Gastroesophageal sphincter (tissue), 4 donors: ENCODE data around the gene ARHGAP28. TPM values are rescaled to one million over a fixed set of nuclear protein-coding genes. Genes with fewer than 3 reads are reported as not detected.

Experiments
- ATAC-seq: fragments of 150-250 bp; one replicate; pipeline ENCODE4 v1.9.1; 2016; ENCODE audit warnings: mild to moderate bottlenecking, moderate library complexity
- H3K27ac ChIP-seq, 4 donors: fragments of 200-600 bp; sonication (generic) in 3 of 4; 1 replicate in 3 of 4; 2 replicates in 1 of 4; pipeline ENCODE4 v1.5.1; 2016 to 2019
- H3K27me3 ChIP-seq: fragments of 200-600 bp; sonication (generic); one replicate; pipeline ENCODE4 v1.5.1; 2019
- H3K36me3 ChIP-seq, 2 donors: fragments of 200-600 bp; sonication (generic); one replicate each; pipeline ENCODE4 v1.5.1; 2019; ENCODE audit warnings: control low read depth in 1 of 2
- H3K4me1 ChIP-seq, 3 donors: fragments of 200-600 bp; sonication (generic); 1 replicate in 2 of 3; 2 replicates in 1 of 3; pipeline ENCODE4 v1.5.1; 2016 to 2019; ENCODE audit warnings: control low read depth in 2 of 3
- H3K4me3 ChIP-seq, 2 donors: fragments of 200-600 bp; sonication (generic); one replicate each; pipeline ENCODE4 v1.5.1; 2019; ENCODE audit warnings: mild to moderate bottlenecking in 1 of 2, moderate library complexity in 1 of 2
- H3K9me3 ChIP-seq, 3 donors: fragments of 200-600 bp; sonication (generic); one replicate each; pipeline ENCODE4 v1.5.1; 2017 to 2019; ENCODE audit warnings: control low read depth in 2 of 3
- CTCF ChIP-seq, 4 experiments: fragments of 200-600 bp in 2 of 4; fragments of 450-650 bp in 2 of 4; sonication (generic) in 1 of 4; IDR thresholded peaks; one replicate each; pipeline ENCODE4 v1.5.1; 2017 to 2019; ENCODE audit warnings: antibody characterized with exemption in 4 of 4, mild to moderate bottlenecking in 2 of 4, moderate library complexity in 2 of 4
- EP300 ChIP-seq: sonication (generic); formaldehyde crosslinking; IDR thresholded peaks from one replicate; pipeline ENCODE4 v1.6.1; 2017; ENCODE audit warnings: antibody characterized with exemption, mild to moderate bottlenecking
- POLR2A ChIP-seq, 2 donors: fragments of 450-650 bp; IDR thresholded peaks; one replicate each; pipeline ENCODE4 v1.6.1; 2017; ENCODE audit warnings: antibody characterized with exemption in 2 of 2, mild to moderate bottlenecking in 2 of 2, moderate library complexity in 1 of 2
- POLR2AphosphoS5 ChIP-seq: sonication (generic); formaldehyde crosslinking; IDR thresholded peaks from one replicate; pipeline ENCODE4 v1.6.1; 2017; ENCODE audit warnings: antibody characterized with exemption
- WGBS, 2 donors: methylation state at CpG; one replicate each; pipeline ENCODE4 v1.1.5; 2018; ENCODE audit warnings: low coverage in 1 of 2; 5-methylcytosine and 5-hydroxymethylcytosine counted together
- total RNA-seq, 4 donors: library from RNA; depleted of rRNA; stranded (reverse); fragments of >200 nt; gene quantifications; one replicate each; pipeline ENCODE4 v1.1.0, GENCODE V29; 2016

Gene ARHGAP28
- total RNA-seq, 4 donors from 2014 or later: 0.35 to 1.9 (median 1.1) TPM

- TF ChIP-seq EP300 (no peak), POLR2AphosphoS5 (no peak), POLR2A (IDR thresholded peaks at IDR 0.05) (no peak), CTCF (IDR thresholded peaks at IDR 0.05) (no peak)
- H3K4me1 ChIP-seq: no peaks in the 10 kb centered on the region
- H3K36me3 ChIP-seq: no peaks in the 10 kb centered on the region
- no peaks in the 10 kb centered on the region for H3K27me3 ChIP-seq
- H3K4me3 ChIP-seq: no peak overlapping the region
- ATAC-seq: no peak
- WGBS, 2 donors: 89 to 93% methylated on average over 4 to 5 of the region's 5 CpGs
- no peak overlapping the region for H3K27ac ChIP-seq
- peaks cover 0 to 9% (median 0%) of the 10 kb centered on the region in 3 donors for H3K9me3 ChIP-seq
These were observed 16.1 kb downstream of the ARHGAP28 start for GRCh38 chr18:6745504-6746031.

DNA sequence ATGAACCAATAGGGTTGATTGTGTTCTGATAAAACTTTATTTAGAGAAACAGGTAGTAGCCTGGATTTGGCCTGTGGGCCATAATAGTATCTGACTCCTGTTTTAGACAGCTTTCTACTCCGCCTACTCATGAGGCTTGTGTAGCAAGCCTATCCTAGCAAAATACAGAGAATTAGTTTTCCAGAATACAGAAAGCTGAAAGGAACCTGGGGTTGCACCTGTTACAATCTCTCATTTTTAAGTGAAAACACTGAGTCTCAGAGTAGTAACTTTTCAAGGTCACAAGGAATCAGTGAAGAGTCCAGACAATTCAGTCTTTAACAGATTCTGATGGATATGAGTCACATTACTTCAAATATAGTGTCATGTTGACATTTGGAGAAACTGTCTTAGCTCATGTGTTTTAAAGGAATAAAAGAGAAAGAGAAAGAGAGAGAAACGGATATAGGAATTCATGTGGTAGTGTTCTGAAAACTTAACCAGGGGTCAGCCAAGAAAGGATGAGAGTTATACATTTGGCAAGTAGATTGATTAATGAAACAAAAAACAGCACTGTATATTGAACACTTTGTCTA is 17.0 kb downstream of the ARHGAP28 start:
- H3K9me3 ChIP-seq: peaks cover 0 to 11% (median 0%) of the 10 kb centered on the region in 3 donors
- H3K4me3 ChIP-seq: no peak overlapping the region
- H3K4me1 ChIP-seq: no peaks in the 10 kb centered on the region
- no peaks in the 10 kb centered on the region for H3K27me3 ChIP-seq
- H3K27ac ChIP-seq: no peak overlapping the region
- ATAC-seq: no peak
- WGBS, 2 donors: 79 to 86% methylated on average over 2 of the region's 2 CpGs
- no peaks in the 10 kb centered on the region for H3K36me3 ChIP-seq
- TF ChIP-seq POLR2AphosphoS5 (no peak), CTCF (IDR thresholded peaks at IDR 0.05) (no peak), EP300 (no peak), POLR2A (IDR thresholded peaks at IDR 0.05) (no peak)

DNA sequence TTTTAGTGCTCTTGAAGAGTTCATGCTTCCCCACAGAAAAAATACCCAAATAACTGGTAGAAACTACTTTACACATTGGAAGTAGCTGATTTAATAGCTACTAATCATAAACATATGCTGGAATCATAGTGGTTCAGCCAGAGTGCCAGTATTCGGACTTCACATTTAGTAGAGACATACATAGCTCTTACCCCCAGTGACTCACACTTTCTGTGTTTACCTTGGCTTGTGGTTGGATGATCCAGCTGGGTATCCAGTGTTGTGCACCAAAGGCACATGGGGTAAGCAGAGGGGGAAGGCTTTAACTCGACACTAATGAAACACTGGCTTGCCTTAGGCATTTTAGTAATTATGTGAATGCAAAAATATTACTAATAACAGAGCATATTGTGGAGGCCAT is 18.1 kb downstream of the ARHGAP28 start:
- no peak overlapping the region for H3K27ac ChIP-seq
- no peak for ATAC-seq
- no peak overlapping the region for H3K4me3 ChIP-seq
- H3K4me1 ChIP-seq: peaks cover 0 to 8% (median 0%) of the 10 kb centered on the region in 3 donors
- WGBS, 2 donors: 33 to 43% methylated on average over 2 of the region's 2 CpGs
- no peaks in the 10 kb centered on the region for H3K27me3 ChIP-seq
- no peak for TF ChIP-seq POLR2A (IDR thresholded peaks at IDR 0.05)
- TF ChIP-seq CTCF (IDR thresholded peaks at IDR 0.05): no peak
- no peak for TF ChIP-seq EP300
- TF ChIP-seq POLR2AphosphoS5: no peak
- peaks cover 0 to 11% (median 0%) of the 10 kb centered on the region in 3 donors for H3K9me3 ChIP-seq
- H3K36me3 ChIP-seq: no peaks in the 10 kb centered on the region

DNA sequence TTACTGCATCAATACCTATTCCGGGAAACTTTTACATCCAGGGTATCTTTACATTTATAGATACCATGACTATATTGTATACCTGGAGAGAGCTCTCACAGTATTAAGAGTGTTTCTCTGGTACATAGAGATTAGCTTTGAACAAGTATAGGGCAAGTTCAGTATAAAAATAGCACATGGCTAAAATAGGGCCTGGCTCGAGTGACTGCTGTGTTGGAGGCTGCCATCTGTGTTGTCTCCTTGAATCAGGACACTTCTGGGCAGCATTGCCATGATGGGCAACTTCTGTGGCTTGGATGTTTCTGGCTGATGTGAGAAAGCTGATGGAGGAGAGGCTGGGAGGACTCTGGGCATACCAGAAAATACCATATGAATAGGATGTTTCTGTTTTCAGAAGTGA is 18.7 kb downstream of the ARHGAP28 start:
- 57 to 100% methylated on average over 1 to 2 of the region's 2 CpGs for WGBS, 2 donors
- Histone ChIP-seq H3K36me3 (no peaks in the 10 kb centered on the region), H3K4me1 (peaks cover 0 to 9% (median 0%) of the 10 kb centered on the region in 3 donors), H3K27ac (no peak overlapping the region), H3K9me3 (peaks cover 0 to 11% (median 0%) of the 10 kb centered on the region in 3 donors), H3K27me3 (no peaks in the 10 kb centered on the region), H3K4me3 (no peak overlapping the region)
- no peak for TF ChIP-seq POLR2AphosphoS5
- no peak for TF ChIP-seq POLR2A (IDR thresholded peaks at IDR 0.05)
- TF ChIP-seq EP300: no peak
- TF ChIP-seq CTCF (IDR thresholded peaks at IDR 0.05): no peak
- no peak for ATAC-seq

GRCh38 chr18:6750411-6750810 is 20.9 kb downstream of the ARHGAP28 start:
- Histone ChIP-seq H3K9me3 (peaks cover 0 to 11% (median 0%) of the 10 kb centered on the region in 3 donors), H3K36me3 (no peaks in the 10 kb centered on the region), H3K27me3 (no peaks in the 10 kb centered on the region), H3K4me1 (peaks cover 0 to 9% (median 0%) of the 10 kb centered on the region in 3 donors), H3K4me3 (no peak overlapping the region), H3K27ac (no peak overlapping the region)
- 89 to 90% methylated on average over 1 of the region's 1 CpG for WGBS, 2 donors
- ATAC-seq: no peak
- TF ChIP-seq POLR2A (IDR thresholded peaks at IDR 0.05) (no peak), POLR2AphosphoS5 (no peak)
